Activated CD8-positive, alpha-beta memory T cell treated with anti-CD3 and anti-CD28 coated beads, Interleukin-2, amount 50 U/mL, for 24 hours (primary cell): ENCODE data around the gene HLA-DPB1.
"Not testable (repeated sequence)": the region's sequence is repeated elsewhere in the genome, so short reads cannot be mapped to it uniquely, and the experiment has no call there.

Source experiments
- DNase-seq: peaks from one replicate; pipeline ENCODE4 v3.0.0-alpha.2; 2020; ENCODE audit errors: extremely low read depth

The HLA-DPB1 gene

DNA sequence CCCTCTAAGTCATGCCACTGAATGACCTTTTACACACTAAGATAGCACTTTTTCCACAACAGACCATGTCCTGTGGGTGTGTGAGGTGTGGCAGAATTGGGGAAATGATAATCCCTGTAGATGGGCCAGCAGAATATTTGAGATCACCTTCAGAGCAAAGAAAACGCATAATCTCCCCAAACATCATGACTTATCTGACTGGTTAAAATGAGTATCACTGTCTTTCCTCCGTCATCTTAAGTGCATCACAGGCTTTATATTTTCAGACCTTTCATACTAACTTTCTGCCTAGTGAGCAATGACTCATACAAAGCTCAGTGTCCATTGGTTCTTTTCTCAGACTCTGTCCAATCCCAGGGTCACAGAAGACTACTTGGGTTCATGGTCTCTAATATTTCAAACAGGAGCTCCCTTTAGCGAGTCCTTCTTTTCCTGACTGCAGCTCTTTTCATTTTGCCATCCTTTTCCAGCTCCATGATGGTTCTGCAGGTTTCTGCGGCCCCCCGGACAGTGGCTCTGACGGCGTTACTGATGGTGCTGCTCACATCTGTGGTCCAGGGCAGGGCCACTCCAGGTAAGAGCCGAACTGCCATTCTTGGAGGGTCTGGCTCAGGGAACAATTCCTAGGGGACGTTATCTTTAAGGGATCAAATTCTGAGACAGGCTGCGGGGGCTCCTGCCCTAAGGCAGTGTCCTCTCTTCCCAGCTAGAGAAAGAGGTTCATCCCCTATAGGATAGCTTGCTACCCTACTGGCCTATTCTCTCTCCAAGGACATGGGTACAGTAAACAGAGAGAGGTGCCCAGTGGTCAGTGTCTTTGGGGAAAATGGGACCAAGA lies at the start of gene HLA-DPB1:
TSS of gene HLA-DPB1 (plus strand) at position 423 of the 838 bp plus-strand sequence. CDS start at position 475, 52 bp downstream.
- no peak for DNase-seq

DNA sequence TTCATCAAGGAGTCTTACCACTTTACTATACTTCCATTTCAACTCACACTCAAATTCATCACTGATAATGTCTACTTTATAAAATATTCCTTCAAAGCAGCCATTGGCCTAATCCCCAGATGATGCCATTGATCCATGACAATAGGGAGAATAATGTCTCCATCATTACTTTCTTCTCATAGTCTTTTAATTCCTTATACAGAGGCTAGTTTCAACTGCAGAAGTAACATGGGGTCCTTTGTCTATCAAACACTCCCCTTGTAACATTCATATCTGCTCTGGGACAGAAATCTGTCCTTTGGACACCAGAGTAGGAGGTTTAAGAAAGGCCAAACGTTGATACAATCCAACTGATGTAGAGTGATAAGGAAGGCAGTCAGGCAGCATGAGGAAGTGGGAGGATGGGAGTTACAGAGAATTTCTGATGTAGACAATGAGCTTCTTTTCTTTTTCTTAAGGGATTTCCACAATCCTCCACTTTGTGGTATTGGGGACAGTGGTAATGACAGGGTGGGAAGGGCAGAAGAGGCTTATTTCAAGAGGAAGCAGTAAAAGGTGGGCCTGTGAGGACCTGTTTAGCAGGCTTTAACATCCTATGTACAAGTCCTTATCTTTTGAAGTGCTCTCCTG lies 47.5 kb upstream of the HLA-DPB1 start:
- DNase-seq: no peak

DNA sequence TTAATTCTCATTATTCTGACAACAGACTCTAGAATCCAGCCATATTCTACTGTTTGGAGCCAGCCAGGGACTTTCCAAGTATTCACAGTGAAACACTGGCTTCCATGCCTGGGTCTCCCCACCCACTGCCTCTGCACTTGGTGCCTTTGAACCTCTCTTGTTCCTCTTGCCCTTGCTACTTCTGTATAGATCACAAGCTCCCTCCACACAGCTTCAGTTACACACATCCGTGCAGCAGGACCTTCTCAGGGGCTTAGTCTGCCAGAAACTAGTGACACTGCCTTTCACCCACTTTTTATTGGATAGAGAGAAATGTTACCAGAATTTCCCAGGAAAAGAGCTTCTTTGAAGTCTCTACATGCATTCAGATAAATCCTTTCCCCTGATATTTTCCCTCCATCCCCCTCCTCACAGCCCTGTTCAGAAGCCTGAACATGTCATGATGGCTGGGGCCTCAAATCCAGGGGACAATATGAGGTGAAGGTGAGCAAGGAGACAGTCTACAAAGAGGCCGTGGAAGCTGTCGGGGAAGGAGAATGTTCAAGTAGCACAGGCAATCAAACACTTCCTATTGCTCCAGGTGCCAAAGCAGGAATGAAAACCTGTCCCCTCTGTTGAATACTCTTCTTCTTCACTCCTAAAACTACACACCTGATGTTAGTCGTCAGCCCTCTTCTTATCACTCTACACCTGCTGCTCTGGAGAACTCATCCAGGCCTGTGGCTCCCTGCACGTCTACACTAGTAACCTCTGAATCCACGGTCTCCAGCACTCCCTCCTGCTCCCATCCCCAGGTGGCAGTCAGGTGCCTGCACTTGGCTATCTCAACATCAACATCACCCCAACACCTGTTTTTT lies 46.2 kb upstream of the HLA-DPB1 start:
- no peak for DNase-seq

DNA sequence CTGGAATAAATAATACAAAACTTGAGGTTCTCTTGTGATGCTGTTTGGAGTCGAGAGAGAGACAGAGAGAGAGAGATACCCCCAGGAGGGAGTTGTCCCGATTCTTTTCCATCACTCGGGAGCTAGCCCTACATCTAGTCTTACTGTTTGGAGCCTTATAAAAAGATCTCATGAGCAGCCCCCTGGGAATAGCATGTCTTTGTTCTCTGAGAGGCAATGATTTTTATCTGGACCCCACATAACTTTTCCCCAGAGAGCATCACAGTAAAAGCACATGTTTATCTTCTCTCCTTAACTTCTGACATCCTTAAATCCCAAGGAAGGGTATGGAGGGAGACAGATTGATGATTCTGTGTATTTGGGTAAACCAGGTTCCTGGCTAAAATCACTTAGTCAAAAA lies 45.5 kb upstream of the HLA-DPB1 start:
- no peak for DNase-seq

DNA sequence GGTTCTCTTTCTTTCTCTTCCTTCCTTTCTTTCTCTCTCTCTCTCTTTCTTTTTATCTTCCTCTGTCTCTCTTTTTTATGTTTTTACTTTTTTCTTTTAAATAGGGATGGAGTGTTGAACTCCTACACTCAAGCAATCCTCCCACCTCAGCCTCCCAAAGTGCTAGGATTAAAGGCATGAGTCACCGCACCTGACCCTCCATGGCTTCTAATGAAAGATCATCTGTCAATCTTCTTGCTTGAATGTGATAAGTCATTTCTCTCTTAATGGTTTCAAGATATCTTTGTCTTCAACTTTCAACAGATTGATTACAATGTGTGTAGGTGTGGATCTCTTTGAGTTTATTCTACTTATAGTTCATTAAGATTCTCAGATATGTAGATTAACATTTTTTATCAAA lies 41.2 kb upstream of the HLA-DPB1 start:
- DNase-seq: no peak

DNA sequence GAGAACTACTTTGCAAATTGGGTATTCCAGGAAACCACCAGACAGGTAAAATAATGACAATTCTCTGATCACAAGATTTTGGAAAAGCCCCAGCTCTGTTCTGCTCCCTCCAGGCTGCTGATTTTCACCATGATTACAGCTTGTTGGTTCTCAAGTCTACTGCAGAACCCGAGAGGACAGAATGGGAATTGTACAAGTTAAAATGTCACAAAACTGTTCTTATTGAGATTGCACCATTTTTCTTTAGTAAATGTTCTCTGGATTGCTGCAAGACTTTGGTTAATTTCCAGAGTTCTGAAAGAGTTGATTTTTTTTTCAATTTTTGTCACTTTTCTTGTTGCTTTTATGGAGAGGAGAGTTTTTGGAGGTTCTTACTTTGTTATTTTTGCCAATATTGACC lies 39.3 kb upstream of the HLA-DPB1 start:
- no peak for DNase-seq

DNA sequence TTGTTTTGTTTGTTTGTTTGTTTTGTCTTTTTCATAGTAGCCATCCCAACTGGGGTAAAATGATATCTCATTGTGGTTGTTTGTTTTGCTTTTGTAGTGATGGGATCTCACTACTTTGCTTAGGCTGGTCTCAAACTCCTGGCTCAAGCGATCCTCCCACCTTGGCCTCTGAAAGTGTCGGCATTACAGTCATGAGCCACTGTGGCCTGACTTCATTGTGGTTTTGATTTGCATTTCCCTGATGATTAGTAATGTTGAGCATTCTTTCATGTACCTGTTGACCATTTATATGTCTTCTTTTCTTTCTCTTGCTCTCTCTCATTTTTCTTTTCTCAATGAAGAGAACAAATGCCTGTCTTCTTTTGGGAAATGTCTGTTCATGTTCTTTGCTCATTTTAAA lies 35.6 kb upstream of the HLA-DPB1 start:
- no peak for DNase-seq

DNA sequence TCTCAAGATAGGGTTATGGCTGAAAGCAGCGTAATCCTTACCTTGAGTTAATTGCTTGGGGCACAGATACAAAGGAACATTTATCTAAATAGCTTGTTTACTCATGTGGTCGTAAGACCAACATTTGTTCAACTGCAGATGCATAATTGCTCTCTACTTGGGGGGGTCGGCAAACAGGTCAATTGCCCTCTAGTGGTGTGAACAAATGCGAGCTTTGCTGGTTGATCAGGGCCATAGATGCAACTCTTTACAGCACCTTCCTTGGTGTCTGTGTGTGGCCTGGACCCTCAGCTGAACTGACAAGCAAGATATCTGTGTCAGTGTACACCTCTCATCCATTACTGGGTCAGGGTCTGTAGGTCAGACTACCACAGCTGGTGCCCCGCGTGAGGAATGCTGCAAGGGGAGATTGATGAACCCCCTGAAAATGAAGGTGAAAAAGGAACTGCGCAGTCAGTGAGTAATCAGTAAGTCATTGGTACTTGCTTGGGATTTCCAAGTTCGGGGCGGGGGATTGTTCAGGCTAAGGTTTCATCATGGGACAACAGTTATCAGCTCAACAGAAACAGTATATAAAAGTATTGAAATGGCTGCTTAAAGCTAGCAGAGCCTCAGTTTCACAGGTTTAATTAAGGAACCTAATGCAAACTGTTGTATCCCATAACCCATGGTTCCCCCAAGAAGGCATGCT lies 26.3 kb upstream of the HLA-DPB1 start:
- DNase-seq: no peak

DNA sequence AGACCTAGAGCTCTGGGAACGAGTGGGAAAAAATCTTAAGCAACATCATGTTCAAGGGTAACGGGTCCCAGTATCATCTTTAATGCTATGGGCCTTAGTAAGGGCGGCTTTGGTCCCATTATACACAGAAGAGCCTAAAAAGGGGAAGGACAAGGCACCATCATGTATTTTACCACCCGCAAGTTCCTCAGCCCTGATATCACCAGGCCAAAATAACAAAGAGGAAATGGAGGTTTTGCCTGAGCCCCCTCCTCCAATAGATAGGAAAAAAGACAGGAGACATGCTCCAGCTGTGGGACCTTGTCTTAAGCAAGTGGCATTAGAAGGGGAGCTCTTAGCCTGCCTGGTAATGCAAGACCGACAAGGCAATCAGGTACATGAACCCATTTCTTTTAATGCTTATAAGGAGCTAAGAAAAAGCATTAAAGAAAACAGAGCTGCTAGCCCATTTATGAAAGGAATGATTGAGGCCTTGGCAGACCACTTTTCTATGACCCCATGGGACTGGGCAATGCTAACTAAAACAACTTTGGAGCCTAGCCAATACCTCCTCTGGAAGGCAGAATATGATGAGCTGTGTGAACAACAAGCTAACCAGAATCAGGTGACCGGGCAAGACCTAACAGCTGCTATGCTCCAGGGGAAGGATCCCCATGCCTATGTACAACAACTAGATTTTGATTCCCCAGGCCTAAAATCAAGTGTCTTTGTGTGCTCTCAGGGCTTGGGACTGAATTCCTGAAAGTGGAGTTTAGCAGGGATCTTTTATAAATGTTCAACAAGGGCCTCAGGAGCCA lies 25.6 kb upstream of the HLA-DPB1 start:
- no peak for DNase-seq

DNA sequence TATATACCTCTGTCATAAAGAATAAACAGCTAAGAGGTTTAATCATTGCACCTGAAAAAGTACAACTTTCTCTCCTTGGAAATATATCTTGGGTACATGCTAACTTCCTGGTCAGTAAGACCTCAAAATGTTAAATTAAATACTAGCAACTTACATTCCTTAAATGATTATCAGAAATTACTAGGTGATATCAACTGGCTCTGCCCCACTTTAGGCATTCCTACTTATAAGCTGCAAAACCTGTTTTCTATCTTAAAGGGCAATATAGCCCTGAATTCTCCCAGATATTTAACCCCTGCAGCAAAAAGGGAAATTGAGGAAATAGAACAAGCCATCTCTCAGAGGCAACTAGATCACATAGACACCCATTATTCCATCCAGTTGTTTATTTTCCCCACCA lies 23.2 kb upstream of the HLA-DPB1 start:
- DNase-seq: no peak

DNA sequence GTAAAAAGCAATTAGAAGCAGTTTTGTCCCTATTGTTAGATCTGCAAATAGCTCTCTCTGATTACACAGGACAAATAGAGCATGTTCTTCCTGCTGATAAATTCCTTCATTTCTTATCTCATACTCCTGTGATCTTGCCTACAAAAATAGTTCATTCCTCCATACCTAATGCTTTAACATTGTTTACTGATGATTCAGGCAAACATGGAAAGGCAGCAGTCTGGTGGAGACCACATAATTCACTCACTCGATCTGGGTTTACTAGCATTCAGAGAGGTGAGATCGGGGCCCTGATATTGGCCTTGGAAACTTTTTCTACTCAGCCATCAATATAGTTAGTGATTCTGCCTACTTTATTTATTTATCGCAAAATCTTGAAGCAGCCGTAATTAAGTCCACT lies 22.6 kb upstream of the HLA-DPB1 start:
- DNase-seq: no peak

DNA sequence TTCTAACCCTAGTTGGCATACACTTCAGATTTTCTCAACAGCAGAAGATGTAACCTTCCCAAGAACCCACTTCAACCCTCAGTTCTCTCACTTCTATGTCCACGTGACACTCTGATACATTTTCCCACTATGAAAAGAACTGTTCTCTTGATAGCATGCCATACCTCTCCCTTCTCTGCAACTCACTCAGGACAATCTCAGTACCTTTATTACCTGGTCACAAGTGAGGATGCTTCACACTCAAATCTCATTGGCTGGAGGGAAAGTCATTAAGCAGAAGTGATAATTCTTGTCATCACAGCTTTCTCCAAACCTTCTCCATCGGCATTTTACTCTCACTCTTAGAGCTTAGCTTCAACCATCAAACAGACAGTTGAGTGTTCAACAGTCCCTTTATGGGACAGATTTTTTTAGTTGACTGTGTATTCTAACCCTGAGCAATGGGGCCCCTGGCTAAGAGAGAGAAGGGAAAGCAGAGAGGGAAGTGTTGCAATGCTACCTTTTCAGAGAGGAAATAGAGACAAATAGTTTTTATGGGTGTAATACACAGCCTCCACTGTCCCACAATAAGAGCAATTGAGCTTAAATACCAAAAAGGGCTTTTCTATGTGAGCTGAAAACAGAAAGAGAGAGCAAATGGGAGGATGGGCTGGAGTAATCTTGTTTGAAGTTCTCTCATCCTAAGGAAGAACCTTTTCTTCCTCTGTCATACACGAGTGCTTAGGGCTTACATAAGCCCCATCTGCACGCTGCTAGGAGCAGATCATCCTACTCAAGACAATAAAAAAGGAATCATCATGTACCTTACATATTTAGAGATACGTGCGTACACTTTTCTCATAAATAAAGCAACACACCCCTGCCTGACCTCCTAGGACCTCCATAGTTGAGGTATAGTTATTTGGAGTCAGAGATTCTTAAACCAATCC lies 18.3 kb upstream of the HLA-DPB1 start:
- DNase-seq: no peak

DNA sequence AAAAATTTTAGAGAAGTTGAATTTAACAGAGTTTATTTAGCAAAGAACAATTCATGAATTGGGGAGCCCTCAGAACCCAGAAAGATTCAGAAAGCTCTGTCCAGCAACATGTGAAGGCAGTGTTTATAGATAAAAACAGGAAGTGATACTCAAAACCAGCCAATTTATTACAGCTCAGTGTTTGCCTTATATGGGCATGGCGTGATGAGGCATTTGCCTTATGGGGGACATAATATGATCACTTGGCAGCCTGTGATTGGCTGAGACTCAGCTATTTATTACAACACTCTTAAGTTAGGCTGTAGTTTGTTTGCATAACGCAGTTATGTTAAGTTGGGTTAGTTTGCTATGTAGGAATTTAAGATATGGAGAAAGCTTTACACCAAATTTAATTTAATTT lies 13.8 kb upstream of the HLA-DPB1 start:
- DNase-seq: no peak

DNA sequence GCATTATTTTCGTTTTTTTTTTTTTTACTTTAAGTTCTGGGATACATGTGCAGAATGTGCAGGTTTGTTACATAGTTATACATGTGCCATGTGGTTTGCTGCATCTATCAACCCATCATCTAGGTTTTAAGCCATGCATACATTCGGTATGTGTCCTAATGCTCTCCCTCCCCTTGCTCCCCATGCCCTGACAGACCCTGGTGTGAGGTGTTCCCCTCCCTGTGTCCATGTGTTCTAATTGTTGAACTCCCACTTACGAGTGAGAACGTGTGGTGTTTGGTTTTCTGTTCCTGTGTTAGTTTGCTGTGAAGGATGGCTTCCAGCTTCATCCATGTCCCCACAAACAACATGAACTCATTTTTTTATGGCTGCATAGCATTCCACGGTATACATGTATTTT lies 12.4 kb upstream of the HLA-DPB1 start:
- DNase-seq: not testable (repeated sequence)

DNA sequence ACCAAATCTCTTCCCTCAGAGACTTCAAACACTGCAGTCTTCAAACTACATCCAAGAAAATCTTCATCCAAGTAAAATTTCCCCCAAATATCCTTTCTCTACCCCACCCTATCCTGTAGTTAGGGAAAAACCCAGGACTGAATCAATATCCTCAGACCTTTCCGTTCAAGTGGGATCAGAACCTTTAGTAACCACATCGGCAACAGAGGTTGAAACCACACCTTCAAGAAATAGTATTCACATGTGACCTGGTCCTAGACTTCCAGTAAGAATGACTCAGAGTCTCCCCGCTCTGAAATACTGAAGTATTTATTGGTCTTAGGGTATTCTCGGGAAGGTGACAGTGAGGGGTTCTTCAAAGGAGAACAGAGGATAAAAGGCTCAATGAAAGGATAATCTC lies 11.1 kb upstream of the HLA-DPB1 start:
- no peak for DNase-seq

DNA sequence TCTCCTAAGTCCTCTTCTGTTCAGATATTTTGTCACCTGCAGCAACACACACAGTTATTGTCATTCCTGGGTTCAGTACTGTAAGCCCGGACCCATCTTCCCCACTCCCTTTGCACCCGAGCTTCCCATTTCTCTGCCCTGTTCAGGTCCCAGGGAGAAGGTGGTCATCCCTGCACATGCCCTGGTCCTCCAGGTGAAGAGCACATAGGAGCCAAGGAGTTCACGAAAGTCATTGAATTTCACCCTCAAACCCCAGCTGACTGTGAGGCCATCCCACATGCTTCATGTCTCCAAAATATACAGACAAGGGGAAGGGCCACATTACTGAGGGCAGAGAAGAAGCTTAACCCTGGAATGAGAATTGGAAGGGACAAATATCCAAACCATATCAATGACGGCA lies 10.5 kb upstream of the HLA-DPB1 start:
- DNase-seq: no peak

DNA sequence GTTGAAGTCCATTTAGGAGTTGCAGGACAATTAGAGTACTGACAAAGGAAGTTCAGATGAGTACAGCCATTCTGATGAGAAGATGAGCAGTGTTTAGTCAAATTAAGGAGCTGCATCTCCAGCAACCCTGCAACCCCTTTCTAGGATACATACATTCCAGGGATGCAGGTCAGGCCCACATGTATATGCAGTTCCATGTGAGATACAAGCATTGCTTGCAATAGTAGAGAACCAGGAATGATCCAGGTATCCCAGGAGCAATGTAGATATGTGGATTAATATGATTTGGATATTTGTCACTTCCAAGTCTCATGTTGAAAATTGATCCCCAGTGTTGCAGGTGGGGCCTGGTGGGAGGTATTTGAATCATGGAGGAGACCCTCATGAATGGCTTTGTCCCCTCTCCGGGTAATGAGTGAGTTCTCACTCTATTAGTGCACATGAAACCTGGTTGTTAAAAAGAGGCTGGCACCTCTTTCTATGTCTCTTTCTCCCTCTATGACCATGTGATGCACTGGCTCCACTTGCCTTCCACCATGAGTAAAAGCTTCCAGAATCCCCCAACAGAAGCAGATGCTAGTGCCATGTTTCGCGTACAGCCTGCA lies 8.8 kb upstream of the HLA-DPB1 start:
- no peak for DNase-seq

DNA sequence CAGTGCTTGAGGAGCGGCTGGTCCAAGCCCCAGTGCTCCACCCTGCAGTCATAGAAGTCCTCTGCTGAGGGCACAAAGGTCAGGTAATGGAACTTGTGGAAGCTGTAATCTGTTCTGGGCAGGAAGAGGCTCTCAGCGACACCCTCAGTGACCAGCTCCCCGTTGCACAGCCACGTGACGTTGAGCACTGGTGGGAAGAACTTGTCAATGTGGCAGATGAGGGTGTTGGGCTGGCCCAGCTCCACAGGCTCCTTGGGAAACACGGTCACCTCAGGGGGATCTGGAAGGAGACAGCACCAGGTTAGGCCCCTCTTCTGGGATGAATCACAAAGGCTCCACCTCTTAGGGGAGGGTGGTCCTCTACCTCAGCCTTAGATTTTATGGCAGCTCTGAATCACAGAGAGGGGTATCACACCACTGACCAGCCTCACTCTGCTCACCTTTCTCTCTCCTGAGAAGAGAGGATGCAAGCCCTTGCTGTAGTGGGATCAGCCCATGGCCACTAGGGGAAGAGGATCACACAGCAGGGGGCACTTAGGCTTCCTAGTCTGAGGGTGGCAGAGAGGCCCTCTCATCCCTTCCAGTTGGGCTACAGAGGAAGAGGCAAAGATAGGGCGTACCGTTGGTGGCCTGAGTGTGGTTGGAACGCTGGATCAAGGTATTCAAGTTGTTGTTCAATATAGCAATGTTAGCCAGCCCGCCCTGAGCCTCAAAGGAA lies 6.6 kb upstream of the HLA-DPB1 start:
- DNase-seq: no peak

DNA sequence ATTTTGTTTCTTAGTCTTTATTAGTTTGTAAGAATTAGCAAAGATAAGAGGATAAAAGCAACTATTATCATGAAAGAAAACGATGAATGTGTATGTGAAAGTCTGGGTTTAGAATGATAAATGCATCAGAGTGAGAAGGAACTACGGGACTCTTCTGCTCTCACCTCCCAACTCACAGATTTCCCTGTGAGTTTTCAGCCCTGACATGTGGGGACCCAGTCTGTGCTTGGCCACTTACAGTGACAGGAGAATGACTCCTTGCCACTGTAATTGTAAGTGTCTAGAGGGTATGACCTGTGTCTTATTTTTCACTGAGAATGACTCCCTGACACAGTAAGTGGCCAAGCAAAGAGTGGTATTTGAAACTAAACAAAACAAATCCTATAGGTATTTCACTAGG lies 4.9 kb upstream of the HLA-DPB1 start:
- no peak for DNase-seq
